UCSD-AML1 (cell line): ENCODE measurements around the gene PAFAH1B1.

ENCODE experiments used
- DNase-seq: peaks from one replicate; lab custom pipeline; 2025; ENCODE audit not compliant: unreplicated experiment; lab: John Stamatoyannopoulos, UW

Gene PAFAH1B1

DNA sequence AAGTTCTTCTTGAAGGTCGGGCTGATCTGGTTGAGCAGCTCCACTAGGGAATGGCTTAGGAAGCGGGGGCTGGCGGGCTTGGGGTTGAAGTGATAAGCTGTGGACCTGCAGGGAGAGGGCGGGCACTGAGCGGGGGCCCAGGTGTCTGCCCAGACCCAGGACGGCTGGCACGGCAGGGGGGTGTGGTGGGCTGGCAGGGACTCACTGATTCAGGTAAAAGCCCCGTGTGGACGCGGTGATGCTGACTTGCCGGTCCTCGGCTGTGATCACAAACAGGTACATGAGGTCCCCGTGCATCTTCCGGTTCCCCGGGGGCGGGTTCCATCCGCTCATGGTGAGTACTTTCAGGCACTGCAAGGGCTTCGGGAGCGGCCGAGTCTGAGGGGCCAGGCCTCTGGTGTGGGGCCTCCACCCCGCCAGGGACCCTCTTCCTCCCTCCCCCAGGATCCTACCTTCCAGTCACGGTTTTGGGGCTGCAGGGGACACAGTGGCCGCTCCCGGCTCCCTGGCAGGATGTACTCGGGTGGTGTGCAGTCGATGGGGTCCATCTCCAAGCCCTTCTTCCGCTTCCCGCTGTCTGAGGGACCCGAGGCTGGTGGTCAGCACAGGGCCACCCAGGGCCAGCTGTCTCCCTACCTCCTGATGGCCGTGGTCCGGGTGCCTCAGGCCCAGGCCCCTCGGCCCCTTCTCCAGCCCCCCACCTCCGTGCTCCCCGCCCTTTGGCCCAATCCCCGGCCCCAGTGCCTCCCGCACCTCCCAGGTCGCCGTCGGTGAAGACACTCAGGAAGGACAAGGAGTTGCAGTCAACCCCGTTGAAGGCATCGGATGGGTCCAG, 107.9 kb downstream of the PAFAH1B1 start:
- no peak for DNase-seq

DNA sequence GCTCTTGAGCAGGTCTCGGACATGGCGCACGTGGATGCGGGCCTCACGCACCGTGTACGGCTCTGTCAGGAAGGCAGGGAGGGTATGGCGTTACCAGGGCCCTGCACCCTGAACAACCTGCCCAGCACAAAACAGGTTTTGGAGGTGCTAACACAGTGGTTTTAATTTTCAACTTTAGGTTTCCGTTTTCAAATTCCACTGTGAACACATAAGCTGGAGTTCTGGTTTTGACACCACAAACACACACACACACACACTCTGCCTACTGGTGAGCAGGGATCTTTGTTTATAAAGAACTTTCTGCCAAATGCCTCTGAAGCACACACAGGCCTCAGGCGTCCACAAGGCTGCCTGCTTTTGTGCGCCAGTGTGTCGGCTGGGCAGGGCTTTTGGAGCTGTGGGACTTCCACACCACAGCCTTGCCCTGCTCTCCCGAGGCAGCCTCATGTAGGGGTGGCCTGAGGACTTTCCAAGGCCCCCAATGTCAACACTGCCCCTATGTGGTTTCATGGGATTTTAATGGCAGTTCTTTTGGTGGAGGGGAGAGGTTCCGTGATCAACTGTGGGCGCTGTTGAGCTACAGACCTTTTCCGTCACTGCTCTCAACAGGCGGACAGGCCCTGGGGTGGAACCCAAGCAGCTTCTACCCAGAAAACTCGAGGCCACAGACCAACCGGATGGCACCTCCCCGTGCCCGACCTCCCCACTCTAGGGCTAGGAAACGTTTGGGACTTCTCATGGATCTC, 108.7 kb downstream of the PAFAH1B1 start:
- no peak for DNase-seq

DNA sequence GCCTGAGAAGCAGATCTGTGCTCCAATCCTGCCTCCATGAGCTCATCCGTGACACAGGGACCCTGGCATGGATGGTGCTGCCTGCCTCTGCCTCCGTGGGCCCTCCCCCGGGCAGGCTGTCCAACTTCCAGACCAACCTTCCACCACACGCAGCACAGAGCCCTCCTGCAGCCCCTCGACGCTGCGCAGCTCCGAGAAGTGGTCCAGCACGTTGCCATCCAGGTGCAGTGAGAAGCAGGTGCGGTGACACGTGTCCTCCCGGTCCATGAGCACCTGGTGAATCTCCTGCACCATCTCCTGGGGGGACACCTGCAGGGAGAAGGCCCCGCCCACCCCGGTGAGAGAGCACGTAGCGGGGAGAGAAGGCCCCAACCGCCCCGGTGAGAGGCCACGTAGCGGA, 109.7 kb downstream of the PAFAH1B1 start:
- no peak for DNase-seq

DNA sequence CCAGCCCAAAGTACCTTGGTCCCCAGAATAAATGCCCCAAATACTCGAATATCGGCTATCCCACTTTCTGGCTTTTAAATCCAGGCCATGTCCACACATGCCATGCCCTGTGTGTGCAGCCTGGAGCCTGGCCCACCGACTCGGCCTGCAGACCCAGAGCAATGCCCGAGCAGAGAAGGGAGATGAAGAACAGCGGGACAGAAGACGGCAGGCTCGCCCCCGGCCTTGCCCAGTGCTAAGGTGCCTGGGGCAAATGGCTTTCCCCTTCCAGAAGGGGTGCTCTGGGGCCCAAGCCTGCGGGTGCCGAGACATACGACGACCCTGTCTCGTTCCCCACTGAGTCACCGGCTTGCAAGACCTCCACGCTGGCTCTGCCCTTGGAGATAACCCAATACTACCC, 110.2 kb downstream of the PAFAH1B1 start:
- no peak for DNase-seq

DNA sequence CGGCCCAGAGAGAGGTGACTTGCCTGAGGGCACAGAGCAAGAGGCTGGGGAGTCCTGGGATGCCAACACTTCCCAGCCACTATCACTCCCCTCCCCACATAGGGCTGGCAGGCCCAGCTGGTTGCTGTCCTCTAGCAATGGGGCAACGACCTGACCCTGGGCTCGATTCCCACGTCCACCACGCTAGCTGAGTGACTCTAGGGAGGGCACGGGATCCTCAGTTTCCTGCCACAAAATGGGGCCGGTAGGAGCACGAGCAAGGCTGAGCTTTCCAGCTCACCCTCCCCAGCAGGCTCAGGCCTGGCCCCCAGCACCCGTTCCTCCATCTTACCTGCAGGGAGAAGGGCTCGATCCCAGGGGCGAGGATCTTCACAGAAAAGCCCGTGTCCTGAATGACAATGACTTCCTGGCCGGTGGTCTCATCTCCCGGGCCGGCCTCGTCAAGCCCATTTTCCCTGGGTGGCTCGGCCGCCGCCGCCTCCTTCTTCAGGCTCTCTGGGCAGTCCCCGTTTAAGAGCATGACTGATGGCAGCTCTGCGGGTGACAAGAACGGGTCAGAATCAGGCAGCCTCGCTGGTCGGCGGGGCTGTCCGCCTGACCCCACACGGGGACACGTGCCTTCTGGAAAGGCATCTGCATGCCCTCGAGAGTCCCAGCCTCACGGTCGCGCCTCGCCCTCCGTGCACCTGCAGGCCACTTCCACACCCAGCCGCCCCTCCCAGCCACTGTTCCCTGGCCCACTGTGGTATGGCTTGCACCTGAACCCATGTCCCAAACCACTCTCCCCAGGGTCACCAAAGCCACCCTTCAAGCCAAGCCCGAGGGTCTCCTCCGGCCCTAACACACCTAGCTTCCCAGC, 110.8 kb downstream of the PAFAH1B1 start:
- DNase-seq: no peak

DNA sequence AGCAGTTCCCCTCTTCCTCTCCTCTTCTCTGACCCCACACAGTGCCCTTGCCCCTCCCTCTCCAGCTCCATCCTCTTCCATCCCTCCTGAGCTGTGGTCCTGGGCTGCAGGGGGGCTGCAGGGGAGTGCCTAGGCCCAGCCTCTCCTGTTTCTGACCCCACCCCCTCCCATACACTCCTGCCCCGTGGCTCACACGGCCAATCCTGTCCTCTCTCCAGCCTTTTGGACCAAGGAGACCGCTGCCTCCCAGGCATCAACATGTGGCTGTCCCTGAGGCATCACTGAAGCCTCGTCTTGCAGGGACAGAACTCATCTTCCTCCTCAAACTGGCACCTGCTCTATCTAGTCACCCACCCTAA, 111.4 kb downstream of the PAFAH1B1 start:
- no peak for DNase-seq

DNA sequence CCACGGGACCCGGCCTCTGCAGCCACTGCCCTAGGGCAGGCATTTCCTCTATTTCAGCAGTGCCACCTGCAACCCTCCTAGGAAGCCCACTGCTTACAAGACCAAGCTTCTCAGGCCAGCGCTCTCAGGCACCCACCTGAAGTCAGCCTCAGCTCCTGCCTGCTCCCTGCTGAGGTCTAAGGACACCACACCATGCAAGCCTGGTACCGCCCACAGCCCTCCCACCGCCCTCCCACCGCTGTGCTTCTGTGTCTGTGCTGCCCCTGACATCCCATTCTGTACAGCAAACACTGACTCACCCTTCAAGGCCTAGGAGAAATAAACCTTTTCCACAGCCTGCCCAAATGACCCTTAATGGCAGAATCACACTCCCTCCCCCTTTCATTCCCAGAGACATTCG, 111.8 kb downstream of the PAFAH1B1 start:
- no peak for DNase-seq

DNA sequence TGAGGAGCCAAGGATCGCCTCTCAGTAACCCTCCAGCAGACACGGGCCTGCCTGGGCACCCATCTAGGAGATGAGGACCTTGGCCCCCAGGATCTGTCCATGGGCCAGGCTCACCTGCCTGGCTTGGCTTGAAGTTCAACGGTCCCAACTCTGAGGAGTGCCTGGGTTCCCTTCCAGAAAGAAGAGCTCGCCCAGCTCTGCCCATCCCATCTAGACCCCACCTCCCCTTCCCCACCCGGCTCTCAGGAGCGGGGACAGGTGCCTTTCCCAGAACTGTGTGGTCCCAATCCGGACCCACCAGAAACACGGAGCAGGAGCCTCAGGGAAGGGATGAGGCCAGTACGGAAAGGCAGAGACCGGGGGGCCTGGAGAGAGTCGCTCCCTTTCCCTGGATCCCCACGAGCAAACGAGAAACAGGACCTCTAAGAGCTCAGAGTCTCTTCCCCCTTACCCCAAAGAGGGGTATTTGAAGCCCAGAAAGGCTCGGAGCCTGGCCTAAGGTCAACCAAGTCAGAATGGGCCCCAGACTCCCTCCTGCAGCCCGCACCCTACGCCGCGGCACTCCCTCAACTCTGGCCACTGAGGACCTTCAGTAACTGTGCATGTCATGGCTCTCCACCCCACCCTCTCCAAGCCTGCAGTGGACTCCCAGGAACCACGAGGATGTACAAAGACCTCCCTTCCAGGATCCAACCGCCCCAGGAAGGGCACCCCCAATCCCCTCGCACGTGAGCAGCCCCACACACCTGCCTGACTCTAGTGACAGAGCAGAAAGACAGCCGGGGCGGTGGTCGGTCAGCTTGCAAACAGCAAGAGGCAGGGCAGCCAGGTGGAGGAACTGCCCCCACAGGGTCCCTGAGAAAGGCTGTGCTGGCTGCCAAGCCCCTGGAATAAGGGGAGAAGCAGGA, 112.7 kb downstream of the PAFAH1B1 start:
- DNase-seq: no peak

DNA sequence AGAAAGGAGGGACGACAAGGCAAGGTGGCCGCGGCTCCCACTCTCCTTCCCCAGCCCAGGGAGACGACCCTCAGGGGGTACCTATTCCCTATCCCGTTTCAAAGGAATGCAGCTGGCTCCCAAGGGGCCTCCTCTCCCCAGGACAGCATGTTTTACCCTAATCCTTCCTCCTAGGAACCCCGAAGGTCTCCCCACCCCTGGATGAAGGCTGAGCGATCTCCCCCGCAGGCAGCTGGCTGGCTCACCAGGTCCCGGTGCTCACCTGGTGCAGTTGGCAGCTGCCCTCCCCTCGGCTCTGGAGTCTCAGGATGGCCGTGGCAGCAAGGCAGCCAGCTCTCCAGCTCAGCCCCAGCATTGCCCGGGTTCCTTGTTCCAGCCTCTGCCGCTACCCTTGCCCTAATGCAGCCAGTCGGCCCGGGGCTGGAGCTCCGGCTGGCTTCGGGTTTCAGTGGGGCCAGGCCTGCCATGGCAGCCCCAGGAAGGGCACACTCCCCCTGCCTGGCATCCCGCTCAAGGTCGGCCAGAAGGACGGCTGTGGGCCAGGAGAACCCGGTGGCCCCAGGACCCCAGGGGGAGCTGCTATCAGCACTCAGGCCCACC, 113.6 kb downstream of the PAFAH1B1 start:
- no peak for DNase-seq

DNA sequence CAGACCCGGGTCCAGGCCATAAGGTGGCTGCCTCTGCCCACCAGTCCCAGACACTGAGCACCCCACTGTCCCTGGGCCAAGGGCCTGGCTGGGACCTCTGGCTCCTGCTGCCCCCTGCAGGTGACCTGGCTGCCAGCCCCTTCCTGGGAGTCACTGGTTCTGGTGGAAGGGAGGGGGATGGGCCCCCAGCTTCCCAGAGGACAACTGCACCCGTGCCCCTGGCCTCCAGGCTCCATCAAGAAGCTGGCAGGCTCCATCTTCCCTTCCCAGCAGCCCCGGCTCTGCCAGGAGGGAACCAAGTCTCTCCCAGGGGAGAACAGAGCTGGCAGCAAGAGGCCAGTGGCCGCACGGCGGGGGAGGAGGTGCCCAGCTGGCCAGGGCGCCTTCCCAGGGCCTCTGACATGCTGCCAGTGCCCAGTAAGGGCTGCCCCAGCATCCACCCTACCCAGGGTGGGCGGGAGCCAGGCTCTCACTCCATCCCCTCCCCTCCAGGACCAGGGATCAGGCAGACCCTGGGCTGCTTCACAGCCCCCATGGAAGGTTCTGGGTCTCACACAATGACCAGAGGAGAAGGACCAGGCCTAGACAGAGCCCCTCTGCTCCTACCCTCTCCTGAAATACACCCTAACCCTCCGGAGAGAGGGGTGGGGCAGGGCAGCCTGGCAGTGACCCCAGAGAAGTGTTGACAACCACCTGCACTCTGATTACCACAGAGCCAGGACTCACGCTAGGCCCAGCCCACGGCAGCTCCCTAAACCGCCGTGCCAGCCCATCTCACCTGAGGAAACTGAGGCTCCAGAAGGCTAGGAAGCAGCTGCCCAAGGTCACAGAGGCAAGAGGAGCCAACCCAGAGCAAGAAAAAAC, 114.5 kb downstream of the PAFAH1B1 start:
- DNase-seq: no peak

DNA sequence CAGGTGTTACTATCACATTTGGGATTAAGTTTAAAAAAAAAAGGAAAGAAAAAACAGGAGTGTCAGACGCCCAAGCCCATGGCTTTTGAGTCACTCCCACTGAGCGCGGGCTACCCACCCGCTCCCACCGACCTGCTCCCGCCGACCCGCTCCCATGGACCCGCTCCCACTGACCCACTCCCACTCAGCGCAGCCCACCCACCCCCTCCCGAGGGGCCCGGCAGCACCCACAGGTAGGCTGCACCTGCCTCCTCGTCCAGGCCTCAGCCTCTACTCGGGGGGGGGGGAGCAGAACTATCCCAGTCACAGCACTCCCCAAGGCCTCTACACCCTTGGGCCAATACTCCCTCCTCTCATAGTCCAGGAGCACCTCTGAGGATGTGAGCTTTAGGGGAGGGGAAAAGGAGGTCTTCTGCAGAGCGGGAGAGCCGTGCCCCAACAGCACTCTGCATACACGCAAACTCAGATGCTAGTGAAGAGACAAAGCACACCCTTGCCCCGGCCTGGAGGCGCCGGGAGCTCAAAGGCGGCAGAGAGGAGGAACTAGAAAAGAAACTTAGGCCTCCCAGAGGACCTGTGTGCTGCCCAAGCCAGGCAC, 115.2 kb downstream of the PAFAH1B1 start:
- no peak for DNase-seq

DNA sequence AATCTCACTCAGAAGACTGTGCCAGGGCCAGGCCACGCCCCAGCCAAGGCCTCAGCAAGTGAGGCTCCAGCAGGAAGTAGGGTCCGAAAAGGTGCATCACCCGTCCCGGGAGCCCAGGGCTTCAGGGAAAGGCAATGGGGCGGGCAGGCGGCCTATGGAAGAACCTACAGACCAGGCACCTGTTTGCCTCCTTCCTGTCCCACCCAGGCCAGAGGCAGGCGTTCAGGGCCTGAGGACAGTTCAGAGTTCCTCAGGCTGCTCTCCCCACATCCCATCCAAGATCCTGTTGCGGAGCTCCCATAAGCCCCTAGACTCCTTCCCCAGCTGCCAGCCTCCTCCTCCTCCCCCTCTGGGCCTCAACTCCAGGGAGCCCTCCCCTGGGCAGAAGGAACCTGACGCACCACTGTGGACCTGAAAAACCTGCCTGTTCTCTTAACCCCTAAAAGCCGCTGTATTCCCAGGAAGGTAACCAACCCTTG, 115.8 kb downstream of the PAFAH1B1 start:
- DNase-seq: no peak

DNA sequence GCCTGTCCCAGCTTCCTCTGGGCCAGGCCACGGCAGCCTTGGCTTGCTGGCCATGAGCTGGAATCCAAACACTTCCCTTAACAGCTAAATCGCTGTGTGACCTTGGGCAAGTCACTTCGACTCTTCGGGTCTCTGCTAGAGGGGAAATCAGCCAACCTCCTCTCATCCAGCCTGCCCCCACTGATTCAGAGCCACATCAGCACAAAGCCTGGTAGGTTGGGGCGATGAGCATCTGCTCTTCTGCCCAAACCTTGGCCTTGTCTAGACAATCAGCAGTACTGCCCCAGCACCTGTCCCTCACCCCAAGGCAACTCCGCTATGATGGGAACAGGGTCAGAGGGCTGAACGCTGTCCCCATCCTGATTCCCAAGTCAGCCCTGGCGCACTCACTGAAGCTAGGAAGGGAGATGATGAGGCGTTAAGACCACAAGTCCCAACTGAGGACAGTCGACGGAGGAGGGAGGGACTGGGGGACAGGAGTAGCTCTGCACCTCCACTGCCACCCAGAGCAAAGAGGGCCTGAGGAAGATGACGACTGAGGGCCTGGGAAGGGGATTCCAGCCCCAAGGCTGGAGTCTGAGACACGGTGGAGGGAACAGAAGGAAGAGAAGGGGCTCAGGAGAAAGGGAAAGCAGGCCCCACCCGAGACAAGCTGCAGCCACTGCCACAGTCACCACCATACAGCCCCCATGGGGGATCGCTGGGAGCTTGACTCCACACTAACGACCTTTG, 116.8 kb downstream of the PAFAH1B1 start:
- no peak for DNase-seq

DNA sequence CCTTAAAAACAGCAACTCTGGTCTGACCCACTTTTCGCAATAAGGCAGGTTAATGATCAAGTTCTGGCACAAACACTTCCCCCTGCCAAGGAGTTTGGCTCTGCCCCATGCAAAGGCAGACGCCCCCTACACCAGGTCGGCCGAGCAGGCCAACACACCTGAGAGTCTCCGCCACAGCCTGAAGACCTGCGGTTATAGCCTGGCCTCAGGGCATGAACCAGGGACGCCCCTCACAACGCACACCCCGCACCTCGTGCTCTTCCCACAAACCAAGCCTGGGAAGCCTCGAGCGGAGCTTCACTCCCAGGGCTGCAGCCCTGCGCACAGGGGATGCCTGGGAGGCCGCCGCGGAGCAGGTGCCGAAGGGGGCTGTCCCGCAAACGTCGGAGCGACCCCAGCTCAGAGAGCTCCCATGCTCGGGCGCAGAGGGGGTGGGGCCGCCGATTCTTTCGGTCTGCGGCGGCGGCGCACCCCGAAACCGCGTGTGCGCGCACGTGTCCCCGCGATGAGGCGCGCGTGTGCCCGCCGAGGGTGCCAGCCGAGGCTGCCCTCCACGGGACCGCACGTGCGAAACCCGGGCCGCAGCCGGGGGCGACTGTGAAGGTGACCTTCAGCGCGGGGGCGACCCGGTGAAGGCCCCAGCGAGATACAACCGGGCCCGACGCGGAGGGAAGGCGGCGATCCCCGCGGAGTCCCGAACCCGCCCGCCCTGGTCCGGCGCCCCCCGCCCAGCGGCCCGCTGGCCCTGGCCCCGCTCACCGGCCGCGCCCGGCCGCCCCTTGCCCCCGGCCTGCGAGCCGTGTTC, 117.6 kb downstream of the PAFAH1B1 start:
- DNase-seq: no peak

DNA sequence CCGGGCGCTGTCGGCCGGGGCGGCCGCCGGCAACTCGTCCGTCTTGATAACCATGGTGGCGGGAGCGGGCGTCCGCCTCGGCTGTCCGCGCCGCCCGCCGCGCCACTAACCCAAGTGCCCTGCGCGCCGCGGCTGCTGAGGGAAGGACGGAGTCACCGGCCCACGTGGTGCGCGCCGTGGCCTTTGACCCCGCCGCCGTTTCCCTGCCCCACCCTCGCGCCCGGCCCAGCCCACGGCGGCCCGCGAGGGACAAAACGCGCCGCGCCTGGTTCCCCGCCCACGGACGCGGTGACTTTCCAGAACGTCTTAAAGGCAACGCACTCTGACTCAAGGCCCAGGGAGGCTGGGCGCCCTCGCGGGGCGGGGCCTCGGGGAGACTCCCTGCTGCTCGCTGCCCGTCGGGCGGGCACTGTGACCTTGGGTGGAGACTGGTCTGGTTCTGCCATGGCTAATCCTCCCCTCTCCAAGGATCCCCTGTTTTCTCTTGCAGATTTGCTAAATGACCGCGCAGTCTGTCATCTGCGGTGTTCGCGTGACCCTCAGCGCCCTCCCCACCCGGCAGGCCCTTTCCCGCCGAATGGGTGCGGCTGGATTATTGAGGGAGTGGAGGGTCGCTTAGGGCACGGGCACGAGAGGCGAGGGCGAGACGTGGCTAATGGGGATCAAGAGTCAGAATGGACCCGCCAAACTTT, 118.3 kb downstream of the PAFAH1B1 start, which contains the start of gene CLUH:
CLUH (minus strand) TSS at position 157 of the 692 bp plus-strand sequence; CDS start at position 54, 103 bp downstream.
- DNase-seq: peak; percentile 98

DNA sequence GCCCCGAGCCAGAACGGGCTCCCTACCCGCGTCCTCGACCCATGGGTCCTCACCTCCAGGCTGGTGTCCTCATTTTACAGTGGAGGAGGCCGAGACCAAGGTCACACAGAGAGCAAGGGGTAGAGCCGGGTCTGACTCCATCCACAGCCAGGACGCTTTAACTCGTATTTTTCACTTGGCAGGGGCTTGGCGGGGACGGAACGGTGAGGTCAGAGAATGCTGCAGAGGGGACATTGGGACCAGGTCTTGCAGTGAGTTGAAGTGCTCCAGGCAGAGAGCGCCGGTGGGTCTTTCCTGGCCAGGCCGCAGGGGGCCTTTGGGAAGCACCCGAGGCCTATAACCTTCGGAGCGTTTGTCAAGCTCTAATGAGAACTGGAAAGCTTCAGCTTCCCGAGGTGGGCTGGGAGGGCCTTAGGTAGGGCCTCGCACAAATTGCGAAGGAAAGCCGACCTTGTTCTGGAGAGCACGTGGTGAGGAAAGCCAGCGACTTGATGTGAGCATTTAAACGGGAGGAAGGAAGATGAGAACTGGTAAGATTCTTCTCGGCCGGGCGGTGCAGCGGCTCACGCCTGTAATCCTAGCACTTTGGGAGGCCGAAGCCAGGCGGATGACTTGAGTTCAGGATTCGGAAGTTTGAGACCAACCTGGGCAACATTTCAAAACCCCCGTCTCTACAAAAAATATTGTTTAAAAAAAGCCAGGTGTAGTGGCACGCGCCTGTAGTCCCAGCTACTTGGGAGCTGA, 119.0 kb downstream of the PAFAH1B1 start:
- peak; percentile 50 for DNase-seq
